Astrocyte (in vitro differentiated cells and primary cell): Measurements from ENCODE around the gene OR6B3. TPM values are rescaled to one million over a fixed set of nuclear protein-coding genes. Genes with fewer than 3 reads are reported as not detected.
A peak's percentile ranks its signal among the peaks of the same experiment; 100 is the strongest.

Source experiments
- DNase-seq: peaks from one replicate; pipeline ENCODE4 v3.0.0-alpha.2; 2010; ENCODE audit warnings: low read depth
- FAIRE-seq: peaks from 2 replicates; lab custom pipeline; 2011; peaks lifted over from hg19 to GRCh38; lab: Jason Lieb, UNC
- H2AFZ ChIP-seq: 2 replicates; pipeline ENCODE4 v1.6.0; 2012; ENCODE audit warnings: low read depth, low read length, inconsistent platforms
- H3K27ac ChIP-seq: 2 replicates; pipeline ENCODE4 v1.5.1; 2011; ENCODE audit warnings: low read depth, low read length, inconsistent platforms
- H3K27me3 ChIP-seq: 2 replicates; pipeline ENCODE4 v1.6.0; 2011; ENCODE audit warnings: low read length, inconsistent platforms; ENCODE audit not compliant: insufficient read depth
- H3K36me3 ChIP-seq: 2 replicates; pipeline ENCODE4 v1.5.1; 2011; ENCODE audit warnings: low read length, inconsistent platforms; ENCODE audit not compliant: insufficient read depth
- H3K4me1 ChIP-seq: 2 replicates; pipeline ENCODE4 v1.5.1; 2011; ENCODE audit warnings: low read length, inconsistent platforms; ENCODE audit not compliant: insufficient read depth
- H3K4me2 ChIP-seq: 2 replicates; pipeline ENCODE4 v1.6.0; 2012; ENCODE audit warnings: low read length, inconsistent platforms
- H3K4me3 ChIP-seq: 2 replicates; pipeline ENCODE4 v1.5.1; 2011; ENCODE audit warnings: low read depth, mild to moderate bottlenecking, low read length, inconsistent platforms; ENCODE audit not compliant: insufficient read depth
- H3K79me2 ChIP-seq: 2 replicates; pipeline ENCODE4 v1.6.0; 2012; ENCODE audit warnings: mild to moderate bottlenecking, low read length, inconsistent platforms; ENCODE audit not compliant: insufficient read depth
- H3K9ac ChIP-seq: 2 replicates; pipeline ENCODE4 v1.6.0; 2012; ENCODE audit warnings: mild to moderate bottlenecking, low read length, inconsistent platforms
- H3K9me3 ChIP-seq: 2 replicates; pipeline ENCODE4 v1.5.1; 2012; ENCODE audit warnings: low read depth, mild to moderate bottlenecking, low read length, inconsistent platforms; ENCODE audit not compliant: insufficient read depth
- H4K20me1 ChIP-seq: 2 replicates; pipeline ENCODE4 v1.6.0; 2012; ENCODE audit warnings: low read length, inconsistent platforms; ENCODE audit not compliant: insufficient read depth
- H3K27ac Mint-ChIP-seq: one replicate; pipeline ENCODE4 v1.8.0; 2021; ENCODE audit warnings: mild to moderate bottlenecking, mixed read lengths; ENCODE audit not compliant: unreplicated experiment
- H3K27me3 Mint-ChIP-seq: one replicate; pipeline ENCODE4 v1.8.0; 2021; ENCODE audit warnings: low read depth, mixed read lengths; ENCODE audit not compliant: unreplicated experiment
- H3K36me3 Mint-ChIP-seq: one replicate; pipeline ENCODE4 v1.8.0; 2021; ENCODE audit warnings: low read depth, mixed read lengths; ENCODE audit not compliant: unreplicated experiment
- H3K4me1 Mint-ChIP-seq: one replicate; pipeline ENCODE4 v1.8.0; 2021; ENCODE audit warnings: low read depth, mixed read lengths; ENCODE audit not compliant: unreplicated experiment
- H3K4me3 Mint-ChIP-seq: one replicate; pipeline ENCODE4 v1.8.0; 2021; ENCODE audit warnings: mild to moderate bottlenecking, moderate library complexity, mixed read lengths; ENCODE audit not compliant: unreplicated experiment
- H3K9me3 Mint-ChIP-seq: one replicate; pipeline ENCODE4 v1.8.0; 2021; ENCODE audit warnings: mild to moderate bottlenecking, mixed read lengths; ENCODE audit not compliant: unreplicated experiment
- EZH2 ChIP-seq: IDR thresholded peaks from 2 replicates; pipeline ENCODE4 v1.6.1; 2012; ENCODE audit warnings: mild to moderate bottlenecking, low read length, inconsistent platforms; ENCODE audit not compliant: insufficient read depth
- total RNA-seq: library from RNA; stranded (reverse); gene quantifications from 2 replicates; pipeline ENCODE4 v1.2.1, GENCODE V29; 2021
- TF ChIP-seq, protein P1 (sequence below): IDR thresholded peaks from 2 replicates; pipeline ENCODE4 v1.5.1; 2011; ENCODE audit warnings: low read depth, mild to moderate bottlenecking, inconsistent platforms, low read length, moderate library complexity; ENCODE audit not compliant: insufficient read depth

The OR6B3 gene
- total RNA-seq, 1 donor from 2014 or later = not detected

- H3K27ac ChIP-seq = peak overlapping the region; percentile 94
- no peaks in the 10 kb centered on the region for H3K9me3 ChIP-seq
- peak overlapping the region; percentile 97 for H3K4me3 Mint-ChIP-seq
- H3K27me3 ChIP-seq = no peaks in the 10 kb centered on the region
- H3K27ac Mint-ChIP-seq = peak overlapping the region; percentile 99
- H4K20me1 ChIP-seq = peaks cover 29% of the 10 kb centered on the region
- DNase-seq (no peak), FAIRE-seq (no peak)
- H3K4me2 ChIP-seq = peak overlapping the region; percentile 97
- peaks cover 13% of the 10 kb centered on the region for H3K4me1 Mint-ChIP-seq
- peak overlapping the region; percentile 99 for H3K9ac ChIP-seq
- H3K9me3 Mint-ChIP-seq = no peaks in the 10 kb centered on the region
- peak overlapping the region; percentile 88 for H3K4me3 ChIP-seq
- H3K36me3 Mint-ChIP-seq = peaks cover 2% of the 10 kb centered on the region
- H3K4me1 ChIP-seq = peaks cover 9% of the 10 kb centered on the region
- peaks cover 15% of the 10 kb centered on the region for H3K36me3 ChIP-seq
- TF ChIP-seq, protein P1, sequence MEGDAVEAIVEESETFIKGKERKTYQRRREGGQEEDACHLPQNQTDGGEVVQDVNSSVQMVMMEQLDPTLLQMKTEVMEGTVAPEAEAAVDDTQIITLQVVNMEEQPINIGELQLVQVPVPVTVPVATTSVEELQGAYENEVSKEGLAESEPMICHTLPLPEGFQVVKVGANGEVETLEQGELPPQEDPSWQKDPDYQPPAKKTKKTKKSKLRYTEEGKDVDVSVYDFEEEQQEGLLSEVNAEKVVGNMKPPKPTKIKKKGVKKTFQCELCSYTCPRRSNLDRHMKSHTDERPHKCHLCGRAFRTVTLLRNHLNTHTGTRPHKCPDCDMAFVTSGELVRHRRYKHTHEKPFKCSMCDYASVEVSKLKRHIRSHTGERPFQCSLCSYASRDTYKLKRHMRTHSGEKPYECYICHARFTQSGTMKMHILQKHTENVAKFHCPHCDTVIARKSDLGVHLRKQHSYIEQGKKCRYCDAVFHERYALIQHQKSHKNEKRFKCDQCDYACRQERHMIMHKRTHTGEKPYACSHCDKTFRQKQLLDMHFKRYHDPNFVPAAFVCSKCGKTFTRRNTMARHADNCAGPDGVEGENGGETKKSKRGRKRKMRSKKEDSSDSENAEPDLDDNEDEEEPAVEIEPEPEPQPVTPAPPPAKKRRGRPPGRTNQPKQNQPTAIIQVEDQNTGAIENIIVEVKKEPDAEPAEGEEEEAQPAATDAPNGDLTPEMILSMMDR = no peak
- TF ChIP-seq EZH2 = no peak
- peaks cover 10% of the 10 kb centered on the region for H3K27me3 Mint-ChIP-seq
- peak overlapping the region; percentile 32 for H2AFZ ChIP-seq
- H3K79me2 ChIP-seq = peaks cover 55% of the 10 kb centered on the region
Observed at GRCh38 chr2:240024766-240025165, 28.6 kb downstream of the OR6B3 start.

- Mint-ChIP-seq H3K27ac (no peak overlapping the region), H3K36me3 (peaks cover 5% of the 10 kb centered on the region), H3K4me3 (peak overlapping the region; percentile 97), H3K9me3 (no peaks in the 10 kb centered on the region), H3K27me3 (peaks cover 2% of the 10 kb centered on the region), H3K4me1 (peaks cover 13% of the 10 kb centered on the region)
- H4K20me1 ChIP-seq = peaks cover 32% of the 10 kb centered on the region
- H3K4me3 ChIP-seq = peak overlapping the region; percentile 88
- H3K9me3 ChIP-seq = no peaks in the 10 kb centered on the region
- H3K4me2 ChIP-seq = peak overlapping the region; percentile 97
- no peaks in the 10 kb centered on the region for H3K27me3 ChIP-seq
- no peak for TF ChIP-seq EZH2
- TF ChIP-seq, protein P1 = no peak
- no peak for DNase-seq
- peaks cover 16% of the 10 kb centered on the region for H3K36me3 ChIP-seq
- H2AFZ ChIP-seq = no peak overlapping the region
- H3K27ac ChIP-seq = no peak overlapping the region
- peak overlapping the region; percentile 99 for H3K9ac ChIP-seq
- no peak for FAIRE-seq
- H3K79me2 ChIP-seq = peaks cover 56% of the 10 kb centered on the region
- peaks cover 9% of the 10 kb centered on the region for H3K4me1 ChIP-seq
Observed at GRCh38 chr2:240023792-240024191, 29.5 kb downstream of the OR6B3 start.

DNA sequence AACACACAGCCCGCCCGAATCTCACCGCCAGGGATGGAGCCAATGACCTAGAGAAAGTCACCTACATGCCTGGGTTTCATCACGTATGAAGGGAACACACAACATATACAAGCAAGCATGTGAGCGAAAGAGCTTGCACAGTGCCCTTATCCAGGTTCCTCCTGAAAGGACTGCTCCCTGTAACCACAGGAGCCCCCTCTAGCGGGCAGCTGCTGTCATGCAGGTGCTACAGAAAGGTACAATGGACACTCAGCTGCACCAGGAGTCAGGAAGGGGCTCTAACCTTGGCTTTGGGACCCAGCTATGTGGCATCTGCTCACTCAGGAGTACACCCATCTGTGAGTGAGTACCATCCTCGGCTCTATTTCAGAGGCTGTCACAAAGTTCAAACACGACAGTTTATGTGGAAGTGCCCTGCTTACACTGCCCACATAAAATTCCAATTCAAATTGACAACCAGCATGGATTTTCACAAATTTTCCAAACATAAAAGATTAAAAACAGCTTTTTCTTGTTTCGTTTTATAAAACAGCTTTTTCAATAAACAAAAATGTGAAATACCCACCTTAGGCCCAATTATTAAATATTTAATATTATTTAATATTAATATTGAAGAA is 31.7 kb downstream of the OR6B3 start:
- H3K4me3 Mint-ChIP-seq = no peak overlapping the region
- Histone ChIP-seq H3K4me3 (no peak overlapping the region), H3K9me3 (no peaks in the 10 kb centered on the region), H3K9ac (no peak overlapping the region), H3K4me2 (no peak overlapping the region), H3K27me3 (no peaks in the 10 kb centered on the region), H3K79me2 (peaks cover 65% of the 10 kb centered on the region), H3K4me1 (peaks cover 9% of the 10 kb centered on the region), H2AFZ (no peak overlapping the region), H3K36me3 (peaks cover 23% of the 10 kb centered on the region), H3K27ac (no peak overlapping the region), H4K20me1 (peaks cover 53% of the 10 kb centered on the region)
- TF ChIP-seq EZH2 = no peak
- TF ChIP-seq, protein P1 = peak; percentile 90
- no peak for FAIRE-seq
- DNase-seq = peak; percentile 25
- H3K4me1 Mint-ChIP-seq = peaks cover 13% of the 10 kb centered on the region
- H3K9me3 Mint-ChIP-seq = no peaks in the 10 kb centered on the region
- no peak overlapping the region for H3K27ac Mint-ChIP-seq
- H3K27me3 Mint-ChIP-seq = no peaks in the 10 kb centered on the region
- H3K36me3 Mint-ChIP-seq = peaks cover 15% of the 10 kb centered on the region
